ENCODE results near the gene DBH. TPM values are rescaled to one million over a fixed set of nuclear protein-coding genes. Genes with fewer than 3 reads are reported as not detected.

Gene DBH
- total and polyA plus RNA-seq, 2 donors (not counting 3 experiments of a cell fraction or from before 2014, with no cell fraction given) = not detected

DNA sequence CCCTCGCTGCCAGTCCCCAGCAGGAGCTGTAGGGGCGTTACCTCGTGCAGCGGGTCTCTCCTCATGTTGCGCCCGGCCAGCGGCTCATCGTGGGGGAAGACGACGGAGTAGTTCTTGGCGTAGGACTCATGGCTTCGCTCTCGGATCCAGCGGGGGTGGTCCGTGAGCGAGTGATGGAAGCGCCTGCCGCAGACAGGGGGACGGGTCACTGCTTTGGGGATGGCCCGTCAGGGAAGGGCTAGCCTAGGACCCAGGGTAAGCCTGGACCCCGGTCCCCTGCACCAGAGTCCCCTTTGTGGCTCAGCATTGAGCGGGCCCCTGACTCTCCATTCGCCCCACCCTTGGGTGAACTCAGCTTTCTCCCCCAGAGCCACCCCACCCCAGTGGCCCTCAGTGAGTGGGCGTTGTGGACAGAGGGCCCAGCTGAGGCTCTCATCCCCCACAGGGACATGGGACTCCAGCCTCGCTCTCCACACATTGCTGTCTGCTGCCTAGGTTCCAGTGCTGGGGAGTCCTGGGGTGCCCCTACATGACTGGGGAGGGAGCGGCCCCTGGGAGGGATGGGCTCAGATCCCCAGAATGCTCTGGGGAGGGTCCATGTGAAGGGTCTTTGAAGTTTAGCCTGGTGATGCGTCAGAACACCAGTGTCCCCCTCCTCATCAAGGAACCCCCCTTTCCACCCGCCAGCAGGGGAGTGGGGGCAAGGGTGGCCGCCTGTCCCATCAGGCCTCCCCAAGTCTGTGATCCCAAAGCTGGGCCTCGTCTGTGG lies 72.3 kb downstream of the DBH start:
- dilution Hi-C loops (cut with MboI; ENCODE audit: extremely low pct_ligation_motif_present, low sequenced_read_pairs) = no loop called here
- no peaks in the 10 kb centered on the region for H4K20me1 ChIP-seq (replicated peaks; ENCODE audit: control insufficient read depth, extremely low read depth, insufficient read depth, low read length)
- H3K4me1 ChIP-seq (ENCODE audit: control insufficient read depth, extremely low read depth, insufficient read depth, low read length) = no peaks in the 10 kb centered on the region
- H3K4me3 ChIP-seq (replicated peaks in 1 of 3; ENCODE audit: insufficient read depth in 1 of 3, low read depth in 1 of 3, low read length in 3 of 3) = no peak overlapping the region
- no peaks in the 10 kb centered on the region for H3K79me2 ChIP-seq (ENCODE audit: control insufficient read depth, insufficient read depth, low read length)
- ChIA-PET POLR2A (no interaction called here), CTCF (no interaction called here)
- no peak for FAIRE-seq
- no peaks in the 10 kb centered on the region for H3K36me3 ChIP-seq (ENCODE audit: control insufficient read depth in 2 of 2, extremely low read depth in 1 of 2, insufficient read depth in 2 of 2, low read length in 2 of 2)
- H2AFZ ChIP-seq (ENCODE audit: low read depth, low read length) = no peak overlapping the region
- intact Hi-C loops (cut with micrococcal nuclease) = no loop called here
- no peaks in the 10 kb centered on the region for H3K9me1 ChIP-seq (replicated peaks; ENCODE audit: control insufficient read depth, extremely low read depth, insufficient read depth, low read length)
- DNase-seq (ENCODE audit: low read depth, low spot score) = no peak
- no peak overlapping the region for H3K9ac ChIP-seq (replicated peaks; ENCODE audit: extremely low read depth, insufficient read depth, low read length)
- no peaks in the 10 kb centered on the region for H3K27me3 ChIP-seq (ENCODE audit: control insufficient read depth in 2 of 2, insufficient read depth in 2 of 2, low read length in 2 of 2)
- no peak overlapping the region for H3K27ac ChIP-seq (ENCODE audit: insufficient read depth, low read depth, low read length)
- no peaks in the 10 kb centered on the region for H3K9me3 ChIP-seq (replicated peaks; ENCODE audit: control insufficient read depth, insufficient read depth, low read length)
- no TSS peak for BruUV-seq (replicated peaks)
- H3K4me2 ChIP-seq (ENCODE audit: insufficient read depth, low read length) = no peak overlapping the region
- TF ChIP-seq JUN (IDR thresholded peaks at IDR 0.05; ENCODE audit: borderline replicate concordance, insufficient read depth, insufficient read length, low read depth) = no peak
- TF ChIP-seq CTCF (IDR thresholded peaks at IDR 0.05; ENCODE audit: extremely low read depth in 1 of 2, insufficient read depth in 1 of 2, low read depth in 1 of 2, low read length in 2 of 2) = no peak
- no peak for TF ChIP-seq MYC (IDR thresholded peaks at IDR 0.05; ENCODE audit: low read depth, low read length)
- no peak for TF ChIP-seq POLR2AphosphoS5 (IDR thresholded peaks at IDR 0.05; ENCODE audit: insufficient read depth, low read depth, low read length)
- TF ChIP-seq, protein P1, sequence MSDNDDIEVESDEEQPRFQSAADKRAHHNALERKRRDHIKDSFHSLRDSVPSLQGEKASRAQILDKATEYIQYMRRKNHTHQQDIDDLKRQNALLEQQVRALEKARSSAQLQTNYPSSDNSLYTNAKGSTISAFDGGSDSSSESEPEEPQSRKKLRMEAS (IDR thresholded peaks at IDR 0.05; ENCODE audit: insufficient read depth, insufficient read length) = no peak
- no peak for TF ChIP-seq POLR2A (IDR thresholded peaks at IDR 0.05; ENCODE audit: low read depth, low read length)
- TF ChIP-seq EZH2 (IDR thresholded peaks at IDR 0.05; ENCODE audit: borderline replicate concordance, low read depth, low read length, severe bottlenecking) = no peak
- TF ChIP-seq GATA2 (IDR thresholded peaks at IDR 0.05; ENCODE audit: insufficient read depth, insufficient read length, low read depth, low read length) = no peak
- no peak for TF ChIP-seq FOS (IDR thresholded peaks at IDR 0.05; ENCODE audit: borderline replicate concordance, insufficient read depth, low read length)

Other genes starting within 250 kb of the DBH start
- gene REXO4, start 218.4 kb upstream of the DBH start, total RNA-seq = 27.0 and 29.5 TPM in 2 replicates
- gene REXO4, start 218.4 kb upstream of the DBH start, polyA plus RNA-seq = 16.9 and 19.5 TPM in 2 replicates
- 1.4 and 2.5 TPM in 2 replicates for gene ADAMTS13, start 214.0 kb upstream of the DBH start, total RNA-seq
- gene ADAMTS13, start 214.0 kb upstream of the DBH start, polyA plus RNA-seq = 1.5 and 1.8 TPM in 2 replicates
- 9.7 and 9.8 TPM in 2 replicates for gene CACFD1, start 176.4 kb upstream of the DBH start, total RNA-seq
- gene CACFD1, start 176.4 kb upstream of the DBH start, polyA plus RNA-seq = 11.5 and 14.0 TPM in 2 replicates
- gene SLC2A6, start 157.3 kb upstream of the DBH start, total RNA-seq = 35.7 and 39.0 TPM in 2 replicates
- gene SLC2A6, start 157.3 kb upstream of the DBH start, polyA plus RNA-seq = 39.6 and 56.1 TPM in 2 replicates
- gene MYMK, start 111.4 kb upstream of the DBH start, total RNA-seq = not detected in 2 replicates
- gene MYMK, start 111.4 kb upstream of the DBH start, polyA plus RNA-seq = not detected in 2 replicates
- not detected in 2 replicates for gene ADAMTSL2, start 101.7 kb upstream of the DBH start, total RNA-seq
- not detected in 2 replicates for gene ADAMTSL2, start 101.7 kb upstream of the DBH start, polyA plus RNA-seq
- not detected in 2 replicates for gene FAM163B, start 27.0 kb upstream of the DBH start, total RNA-seq
- gene FAM163B, start 27.0 kb upstream of the DBH start, polyA plus RNA-seq = not detected in 2 replicates
- gene SARDH, start 102.0 kb downstream of the DBH start, total RNA-seq = 0.30 and 0.44 TPM in 2 replicates
- 0.16 and 0.19 TPM in 2 replicates for gene SARDH, start 102.0 kb downstream of the DBH start, polyA plus RNA-seq

Data from endothelial cell of umbilical vein (primary cell).